Stimulated activated CD8-positive, alpha-beta memory T cell treated with anti-CD3 and anti-CD28 coated beads, Interleukin-4, amount 100 ng/mL, for 24 hours (primary cell): Measurements from ENCODE around the gene UQCRQ.

Experiments used
- DNase-seq: peaks from one replicate; pipeline ENCODE4 v3.0.0-alpha.2; 2020; ENCODE audit warnings: low read depth

Gene UQCRQ

DNA sequence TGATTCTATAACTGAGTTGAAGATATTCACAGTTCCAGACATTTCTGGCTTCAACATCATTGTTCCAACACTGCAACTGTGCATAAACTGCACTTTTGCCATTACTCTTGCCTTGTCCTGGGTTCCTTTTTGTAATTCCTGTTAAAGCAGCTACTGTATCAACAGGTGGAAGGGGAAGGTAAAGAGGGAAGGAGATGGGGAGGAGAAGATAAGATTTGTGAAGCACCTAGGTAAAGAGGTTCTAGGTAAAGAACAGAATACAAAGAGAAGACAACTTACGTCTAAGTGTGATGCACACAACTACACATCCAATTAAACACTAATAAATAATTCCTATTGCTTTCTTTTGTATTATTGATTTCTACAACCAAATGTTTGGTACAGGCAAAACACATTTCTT lies 43.3 kb downstream of the UQCRQ start:
- DNase-seq = no peak

DNA sequence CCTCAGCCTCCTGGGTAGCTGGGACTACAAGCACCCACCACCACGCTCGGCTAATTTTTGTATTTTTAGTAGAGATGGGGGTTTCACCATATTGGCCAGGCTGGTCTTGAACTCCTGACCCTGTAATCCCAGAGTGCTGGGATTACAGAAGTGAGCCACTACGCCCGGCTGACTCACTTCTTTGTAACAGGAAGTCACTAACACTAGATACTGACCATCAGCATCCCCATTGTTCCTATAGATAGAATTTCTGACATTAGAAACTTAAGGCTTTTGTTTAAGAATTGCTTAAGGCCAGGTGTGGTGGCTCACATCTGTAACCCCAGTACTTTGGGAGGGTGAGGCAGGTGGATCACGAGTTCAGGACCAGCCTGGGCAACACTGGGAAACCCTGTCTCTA lies 49.2 kb downstream of the UQCRQ start:
- DNase-seq = no peak

DNA sequence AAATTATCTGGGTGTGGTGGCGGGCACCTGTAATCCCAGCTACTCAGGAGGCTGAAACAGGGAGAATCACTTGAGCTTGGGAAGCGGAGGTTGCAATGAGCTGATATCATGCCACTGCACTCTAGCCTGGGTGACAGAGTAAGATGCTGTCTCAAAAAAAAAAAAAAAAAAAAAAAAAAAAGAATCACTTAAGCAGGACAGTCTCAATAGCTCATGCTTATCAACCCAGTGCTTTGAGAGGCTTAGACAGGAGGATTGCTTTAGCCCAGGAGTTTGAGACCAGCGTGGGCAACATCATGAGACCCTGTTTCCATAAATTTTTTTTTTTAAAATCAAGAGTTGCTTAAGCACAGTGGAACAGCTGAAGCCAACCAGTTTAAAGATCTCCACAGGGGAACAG lies 49.6 kb downstream of the UQCRQ start:
- DNase-seq = no peak
